Adrenal gland (tissue), 12 donors: ENCODE measurements around the gene HMGA1. TPM values are rescaled to one million over a fixed set of nuclear protein-coding genes. Genes with fewer than 3 reads are reported as not detected.
A peak's percentile ranks its signal among the peaks of the same experiment; 100 is the strongest.

Experiments
- DNase-seq, 7 donors: peaks; one replicate each; pipeline ENCODE4 v3.0.0-alpha.2; 2019 to 2020
- H3K27ac ChIP-seq, 5 donors: fragments of 200-600 bp; sonication (generic) in 4 of 5; 1 replicate in 3 of 5; 2 replicates in 2 of 5; pipeline versions ENCODE4 v1.5.1 to v1.8.0; 2016 to 2020; ENCODE audit warnings: mild to moderate bottlenecking in 1 of 5
- H3K27me3 ChIP-seq: fragments of 200-600 bp; 2 replicates; pipeline ENCODE4 v1.8.0; 2021
- H3K36me3 ChIP-seq, 2 donors: fragments of 200-600 bp; replicated peaks in 1 of 2; 1 replicate in 1 of 2; 2 replicates in 1 of 2; pipeline versions ENCODE4 v1.5.1 to v1.8.0; 2018 to 2022
- H3K4me1 ChIP-seq, 2 donors: fragments of 200-600 bp; replicated peaks in 1 of 2; 1 replicate in 1 of 2; 2 replicates in 1 of 2; pipeline versions ENCODE4 v1.5.1 to v1.8.0; 2018 to 2021
- H3K4me3 ChIP-seq, 4 donors: fragments of 200-600 bp; sonication (generic) in 3 of 4; one replicate each; pipeline ENCODE4 v1.5.1; 2016 to 2018
- H3K9me3 ChIP-seq, 3 donors: fragments of 200-600 bp; sonication (generic) in 1 of 3; replicated peaks in 1 of 3; 1 replicate in 2 of 3; 2 replicates in 1 of 3; pipeline versions ENCODE4 v1.5.1 to v1.8.0; 2016 to 2021
- CTCF ChIP-seq, 6 experiments: fragments of 450-650 bp in 4 of 6; fragments of 200-600 bp in 2 of 6; sonication (generic) in 1 of 6; IDR thresholded peaks; 1 replicate in 5 of 6; 2 replicates in 1 of 6; pipeline versions ENCODE4 v1.5.1 to v1.8.0; 2016 to 2021; ENCODE audit warnings: antibody characterized with exemption in 6 of 6, mild to moderate bottlenecking in 2 of 6, moderate library complexity in 1 of 6
- POLR2A ChIP-seq, 2 donors: fragments of 450-650 bp; IDR thresholded peaks; one replicate each; pipeline ENCODE4 v1.6.1; 2017; ENCODE audit warnings: antibody characterized with exemption in 2 of 2, mild to moderate bottlenecking in 2 of 2, moderate library complexity in 1 of 2
- WGBS, 4 donors: extraction: QIAGEN DNeasy Blood & Tissue Kit in 2 of 4; methylation state at CpG; one replicate each; pipeline versions ENCODE4 v1.1.5 to v1.1.7; 2013 to 2017; 5-methylcytosine and 5-hydroxymethylcytosine counted together
- intact Hi-C, 2 donors: fragments of 100-400 bp; cut with DNase I; formaldehyde crosslinking; loops; one replicate each; pipeline versions ENCODE4 v1.14.1 to v1.15.0; 2022 to 2023
- polyA plus RNA-seq, 3 donors: library from polyadenylated mRNA; stranded (reverse); fragments of 200-250 nt in 2 of 3; fragments of 350-450 nt in 1 of 3; fragmentation: Illumina TruSeq in 1 of 3; extraction: RNeasy Lipid Tissue Mini Kit (QIAGEN cat#74804) in 1 of 3; gene quantifications; one replicate each; pipeline ENCODE4 v1.2.3, GENCODE V29; 2013 to 2014
- total RNA-seq, 9 donors: library from RNA; depleted of rRNA in 4 of 9; stranded (reverse); fragments of >200 nt in 4 of 9; fragments of 120-200 nt in 1 of 9; fragmentation: NEBNext Ultra II Directional in 1 of 9; extraction: Animal tissue kit (Norgen Biotek cat#: 25700) in 1 of 9; gene quantifications; one replicate each; pipeline versions ENCODE4 v1.1.0 to v1.2.4, GENCODE V29; 2013 to 2023
- donor health status: healthy with polysubstance abuse.
- donor health status: Bipolar disorder and iron deficiency.
- donor health status: DM: yes; HTN: yes; CAD: no.
- donor health status: DM: no; HTN: no; CAD: no.
- donor health status: DM: no; HTN: no; CAD: no.
- donor health status: DM: yes; HTN: yes; CAD: no.

The HMGA1 gene
- total and polyA plus RNA-seq, 12 donors = 3.6 to 27.0 (median 11.8) TPM

DNA sequence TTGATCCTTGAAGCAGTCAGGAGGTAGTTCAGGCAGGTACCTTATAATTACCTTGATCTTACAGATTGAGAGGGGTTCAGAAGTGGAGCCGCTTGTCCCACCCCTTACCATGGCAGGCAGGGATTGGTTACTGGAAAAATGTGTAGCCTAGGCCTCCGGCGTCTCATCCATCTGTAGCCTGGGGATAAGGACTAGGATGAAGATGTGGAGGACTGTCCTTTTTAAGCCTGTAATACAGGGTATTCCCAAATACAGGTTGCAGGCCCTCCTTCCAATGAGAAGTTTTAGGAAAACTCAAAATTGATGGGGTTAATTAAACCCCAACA, 2.8 kb downstream of the HMGA1 start:
- no peaks in the 10 kb centered on the region for H3K27me3 ChIP-seq
- TF ChIP-seq CTCF (IDR thresholded peaks at IDR 0.05) (no peak), POLR2A (IDR thresholded peaks at IDR 0.05) (no peak)
- no peak overlapping the region for H3K27ac ChIP-seq
- H3K36me3 ChIP-seq = no peaks in the 10 kb centered on the region
- intact Hi-C loops = no loop called here
- DNase-seq = peak in 1 of 7 donors; percentile 1
- H3K9me3 ChIP-seq = no peaks in the 10 kb centered on the region
- WGBS, 4 donors = 85 to 98% (median 92%) methylated on average over 3 of the region's 3 CpGs
- H3K4me1 ChIP-seq = peaks cover 12 to 25% of the 10 kb centered on the region in 2 donors
- H3K4me3 ChIP-seq = no peak overlapping the region

DNA sequence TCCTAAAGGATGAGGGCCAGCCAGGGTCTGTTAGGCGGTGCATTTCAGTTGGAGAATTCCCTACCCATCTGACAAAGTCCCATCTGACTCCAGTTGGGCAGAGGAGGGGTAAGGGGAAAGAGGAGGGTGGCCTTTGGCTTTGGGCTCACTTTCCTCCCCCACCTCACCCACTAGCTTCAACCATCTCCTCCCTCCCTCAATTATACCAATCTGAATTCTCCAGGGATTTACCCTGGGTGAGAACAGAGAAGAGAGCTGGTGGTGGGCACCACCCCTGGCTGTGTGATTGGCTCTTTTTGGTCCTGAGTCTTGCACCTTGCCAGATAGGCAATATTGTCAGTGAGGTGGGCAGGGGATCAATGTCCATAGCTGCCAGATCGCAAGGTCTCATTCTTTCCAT, 3.2 kb downstream of the HMGA1 start:
- Histone ChIP-seq H3K27me3 (no peaks in the 10 kb centered on the region), H3K4me3 (no peak overlapping the region), H3K9me3 (no peaks in the 10 kb centered on the region), H3K4me1 (peaks cover 16 to 29% of the 10 kb centered on the region in 2 donors), H3K36me3 (no peaks in the 10 kb centered on the region), H3K27ac (no peak overlapping the region)
- peak in 1 of 7 donors; percentile 4 for DNase-seq
- TF ChIP-seq CTCF (IDR thresholded peaks at IDR 0.05) = no peak
- no peak for TF ChIP-seq POLR2A (IDR thresholded peaks at IDR 0.05)
- 93 to 98% (median 95%) methylated on average over 2 of the region's 2 CpGs for WGBS, 4 donors
- intact Hi-C loops = loop anchor here (5.0 kb wide), 2 partner anchors 43 to 177 kb away; no protein-coding TSS in a partner anchor

- Histone ChIP-seq H3K27ac (no peak overlapping the region), H3K4me3 (no peak overlapping the region), H3K27me3 (no peaks in the 10 kb centered on the region), H3K4me1 (peaks cover 16 to 28% of the 10 kb centered on the region in 2 donors), H3K36me3 (no peaks in the 10 kb centered on the region), H3K9me3 (no peaks in the 10 kb centered on the region)
- DNase-seq = peak in 3 of 7 donors; percentile 8 to 16 (median 9)
- intact Hi-C loops = loop anchor here (5.0 kb wide), 2 partner anchors 43 to 177 kb away; no protein-coding TSS in a partner anchor
- 76 to 92% (median 90%) methylated on average over 13 to 22 of the region's 22 CpGs for WGBS, 4 donors
- no peak for TF ChIP-seq CTCF (IDR thresholded peaks at IDR 0.05)
- TF ChIP-seq POLR2A (IDR thresholded peaks at IDR 0.05) = no peak
Measured at GRCh38 chr6:34240329-34241248, 3.9 kb downstream of the HMGA1 start.

DNA sequence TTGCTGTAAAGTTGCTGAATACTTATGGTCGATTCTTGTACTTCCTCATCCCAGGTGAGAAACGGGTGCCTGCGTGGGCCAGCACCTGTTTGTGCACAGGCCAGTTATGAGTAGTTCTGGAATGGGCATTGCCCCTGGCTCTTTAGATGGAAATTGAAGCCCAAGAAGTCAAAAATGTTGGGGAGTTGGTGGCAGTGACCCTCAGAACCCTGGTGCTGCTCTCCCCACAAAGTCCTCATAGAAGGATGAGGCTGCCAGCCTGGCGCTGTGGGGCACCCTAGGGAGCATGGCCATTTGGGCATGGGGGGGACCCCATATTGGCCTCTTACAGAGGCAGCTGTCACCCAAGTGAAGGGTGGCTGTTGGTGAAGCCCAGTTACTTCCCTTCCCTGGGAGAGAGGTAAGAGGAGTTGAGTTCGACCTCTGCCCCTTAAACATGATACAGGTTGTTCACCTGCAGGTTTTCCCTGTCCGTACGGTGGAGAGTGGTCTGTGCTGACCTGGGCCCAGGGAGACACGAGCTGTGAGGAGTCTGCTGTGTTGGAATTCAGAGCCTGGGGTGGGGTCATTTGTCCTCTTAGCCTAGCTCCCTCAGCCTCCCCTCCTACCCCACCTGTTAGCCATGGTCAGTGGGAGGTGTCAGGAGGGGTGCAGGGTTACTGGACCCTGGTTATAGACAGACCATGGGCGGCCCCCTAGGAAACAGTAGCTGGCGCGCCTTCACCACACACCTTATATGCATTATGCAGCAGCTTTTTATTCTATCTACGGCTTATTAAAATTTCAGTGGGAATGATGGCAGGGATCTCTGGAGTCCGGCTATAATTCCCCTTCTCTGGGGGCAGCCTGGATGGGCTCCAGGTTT, 4.9 kb downstream of the HMGA1 start:
- Histone ChIP-seq H3K4me1 (peaks cover 16 to 19% of the 10 kb centered on the region in 2 donors), H3K4me3 (no peak overlapping the region), H3K36me3 (no peaks in the 10 kb centered on the region), H3K27me3 (no peaks in the 10 kb centered on the region), H3K9me3 (no peaks in the 10 kb centered on the region), H3K27ac (no peak overlapping the region)
- intact Hi-C loops = loop anchor here (5.0 kb wide), 2 partner anchors 44 to 176 kb away; no protein-coding TSS in a partner anchor
- peak in 3 of 7 donors; percentile 11 to 15 (median 12) for DNase-seq
- WGBS, 4 donors = 85 to 95% (median 93%) methylated on average over 12 to 13 of the region's 13 CpGs
- TF ChIP-seq CTCF (IDR thresholded peaks at IDR 0.05) (no peak), POLR2A (IDR thresholded peaks at IDR 0.05) (no peak)
